Testis (tissue), 2 donors: Measurements from ENCODE around the gene HSPA1B.

Experiments used
- CTCF ChIP-seq, 3 experiments: fragments of 450-650 bp in 2 of 3; fragments of 200-600 bp in 1 of 3; sonication (generic) in 1 of 3; IDR thresholded peaks; one replicate each; pipeline ENCODE4 v1.5.1; 2016 to 2019; ENCODE audit warnings: antibody characterized with exemption in 3 of 3, mild to moderate bottlenecking in 2 of 3, moderate library complexity in 1 of 3
- POLR2A ChIP-seq: fragments of 450-650 bp; IDR thresholded peaks from one replicate; pipeline ENCODE4 v1.6.1; 2017; ENCODE audit warnings: antibody characterized with exemption, mild to moderate bottlenecking, moderate library complexity

GRCh38 chr6:31876357-31876756, 48.8 kb downstream of the HSPA1B start:
- TF ChIP-seq CTCF (IDR thresholded peaks at IDR 0.05) = no peak
- no peak for TF ChIP-seq POLR2A
